Stimulated activated CD4-positive, alpha-beta T cell treated with anti-CD3 and anti-CD28 coated beads, Interleukin-15, amount 100 ng/mL, for 48 hours (primary cell): ENCODE data around the gene WNT2B.

ENCODE experiments used
- DNase-seq, 2 donors: peaks; one replicate each; pipeline ENCODE4 v3.0.0-alpha.2; 2020; ENCODE audit warnings: low read depth in 2 of 2

The WNT2B gene

GRCh38 chr1:112565800-112566199 lies 57.0 kb downstream of the WNT2B start:
- DNase-seq = no peak

- DNase-seq = no peak
These were observed 66.5 kb downstream of the WNT2B start for GRCh38 chr1:112575154-112575804.

- DNase-seq = no peak
These were observed 67.5 kb downstream of the WNT2B start for GRCh38 chr1:112576240-112576639.
